ENCODE results near the gene GPSM3.

Gene GPSM3

DNA sequence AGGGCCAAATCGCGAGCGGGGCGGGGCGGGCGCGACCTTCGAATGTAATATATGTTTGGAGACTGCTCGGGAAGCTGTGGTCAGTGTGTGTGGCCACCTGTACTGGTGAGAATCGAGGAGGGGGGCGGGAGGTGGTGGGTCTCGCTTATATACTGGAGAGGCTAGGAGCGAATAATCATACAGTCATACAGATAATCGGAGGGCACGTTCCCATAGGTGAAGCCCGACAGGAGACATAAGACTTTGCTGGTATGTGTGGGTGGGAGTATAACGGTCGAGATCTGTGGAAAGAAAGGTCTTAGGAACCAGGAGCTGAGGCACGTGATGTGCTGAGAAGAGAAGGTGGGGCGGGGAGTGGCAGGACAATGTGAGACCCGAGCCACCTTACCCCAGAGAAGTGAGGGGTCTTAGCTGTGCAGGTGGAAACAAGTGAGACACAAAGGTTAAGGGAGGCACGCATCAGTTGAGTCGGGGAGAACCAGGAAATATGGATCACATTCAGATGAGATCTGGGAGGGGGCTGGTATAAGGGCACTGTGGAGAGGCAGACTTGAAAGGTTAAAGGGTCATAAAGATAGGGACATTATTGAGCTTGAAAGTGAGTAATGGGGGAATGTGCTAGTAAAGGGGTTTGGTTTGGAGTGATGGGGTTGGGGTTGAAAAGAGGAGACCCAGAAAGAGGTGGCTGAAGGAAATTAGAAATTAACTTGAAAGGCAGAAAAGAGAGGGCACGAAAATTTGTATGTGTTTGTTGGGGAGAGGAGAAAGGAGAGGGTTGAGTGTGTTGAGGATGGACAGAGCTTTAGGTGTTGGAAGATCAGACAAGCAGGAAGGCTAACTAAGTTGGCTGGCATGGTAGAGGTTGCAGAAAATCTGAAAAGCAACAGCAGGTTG is 13.6 kb downstream of the GPSM3 start:
- TF ChIP-seq, protein P1, sequence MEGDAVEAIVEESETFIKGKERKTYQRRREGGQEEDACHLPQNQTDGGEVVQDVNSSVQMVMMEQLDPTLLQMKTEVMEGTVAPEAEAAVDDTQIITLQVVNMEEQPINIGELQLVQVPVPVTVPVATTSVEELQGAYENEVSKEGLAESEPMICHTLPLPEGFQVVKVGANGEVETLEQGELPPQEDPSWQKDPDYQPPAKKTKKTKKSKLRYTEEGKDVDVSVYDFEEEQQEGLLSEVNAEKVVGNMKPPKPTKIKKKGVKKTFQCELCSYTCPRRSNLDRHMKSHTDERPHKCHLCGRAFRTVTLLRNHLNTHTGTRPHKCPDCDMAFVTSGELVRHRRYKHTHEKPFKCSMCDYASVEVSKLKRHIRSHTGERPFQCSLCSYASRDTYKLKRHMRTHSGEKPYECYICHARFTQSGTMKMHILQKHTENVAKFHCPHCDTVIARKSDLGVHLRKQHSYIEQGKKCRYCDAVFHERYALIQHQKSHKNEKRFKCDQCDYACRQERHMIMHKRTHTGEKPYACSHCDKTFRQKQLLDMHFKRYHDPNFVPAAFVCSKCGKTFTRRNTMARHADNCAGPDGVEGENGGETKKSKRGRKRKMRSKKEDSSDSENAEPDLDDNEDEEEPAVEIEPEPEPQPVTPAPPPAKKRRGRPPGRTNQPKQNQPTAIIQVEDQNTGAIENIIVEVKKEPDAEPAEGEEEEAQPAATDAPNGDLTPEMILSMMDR (IDR thresholded peaks at IDR 0.05; ENCODE audit: low read depth, low read length) = no peak
- DNase-seq (ENCODE audit: extremely low read depth, low read depth) = no peak

DNA sequence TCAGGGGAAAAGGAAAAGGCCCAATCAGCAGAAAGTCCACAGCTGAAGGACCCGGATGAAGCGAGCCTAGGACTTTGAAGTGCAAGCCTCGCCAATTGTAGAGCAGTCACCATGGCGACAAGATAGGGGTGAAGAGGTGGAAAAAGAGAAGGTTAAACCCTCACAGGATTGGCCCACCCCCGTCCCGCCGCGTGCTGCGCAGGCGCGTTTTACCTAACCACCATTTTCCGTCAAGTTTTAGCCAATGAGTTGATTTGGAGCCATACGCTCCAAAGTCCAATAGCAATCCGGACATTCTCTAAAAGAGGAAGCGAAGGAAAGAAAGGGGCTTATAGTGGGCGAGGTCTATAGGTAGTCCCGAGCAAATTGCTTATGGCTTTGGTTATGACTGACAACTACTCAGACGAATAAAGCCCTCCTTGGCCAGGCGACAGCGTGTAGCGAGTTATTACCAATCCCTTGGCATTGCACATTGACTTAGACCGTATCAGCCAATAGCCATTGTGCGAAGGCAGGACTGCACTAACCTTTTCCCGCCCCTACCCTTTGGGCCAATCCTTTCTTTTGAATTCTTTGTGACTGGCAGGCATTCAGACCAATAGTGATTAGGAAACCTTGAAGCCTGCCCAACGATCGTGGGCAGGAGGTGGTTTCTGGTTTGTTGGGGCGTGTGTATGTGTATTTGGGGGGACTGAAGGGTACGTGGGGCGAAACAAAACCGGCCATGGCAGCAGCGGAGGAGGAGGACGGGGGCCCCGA is 14.5 kb downstream of the GPSM3 start, which contains the start of gene RNF5:
Gene RNF5, plus strand, starts transcription at position 618 of the 759 bp plus-strand sequence. Its CDS starts 107 bp downstream, at position 725.
- peak; percentile 100 for DNase-seq (ENCODE audit: extremely low read depth, low read depth)
- TF ChIP-seq, protein P1 (IDR thresholded peaks at IDR 0.05; ENCODE audit: low read depth, low read length) = no peak

DNA sequence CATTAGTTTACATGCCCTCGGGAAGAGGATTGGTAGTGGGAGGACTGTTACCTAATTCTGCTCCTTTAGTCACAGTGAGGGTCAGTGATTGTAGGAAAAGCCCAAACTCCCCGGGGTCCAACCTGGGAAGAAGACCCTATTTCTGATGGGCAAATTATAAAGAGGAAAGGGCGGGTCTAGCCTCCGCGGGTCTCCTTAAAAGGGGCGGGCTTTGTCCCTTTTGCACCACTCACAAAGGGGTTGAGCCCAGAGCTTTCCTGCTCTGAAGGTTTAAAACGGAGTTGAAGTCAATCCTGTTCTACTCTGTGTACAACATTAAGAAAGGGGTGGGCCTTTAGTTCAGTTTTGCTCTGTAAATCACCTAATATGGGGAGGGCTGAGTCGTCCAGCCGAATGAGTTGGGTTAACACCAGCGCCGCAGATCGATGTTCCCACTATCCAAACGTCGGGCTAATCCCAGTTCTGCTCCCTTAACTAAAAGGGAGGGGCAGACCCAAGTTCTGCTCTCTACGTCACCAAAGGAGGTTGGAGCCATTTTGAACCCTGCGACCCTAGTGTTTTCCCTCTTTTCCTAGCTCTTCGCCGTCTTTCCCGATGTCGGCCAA is 15.2 kb downstream of the GPSM3 start:
- TF ChIP-seq, protein P1 (IDR thresholded peaks at IDR 0.05; ENCODE audit: low read depth, low read length) = no peak
- no peak for DNase-seq (ENCODE audit: extremely low read depth, low read depth)

DNA sequence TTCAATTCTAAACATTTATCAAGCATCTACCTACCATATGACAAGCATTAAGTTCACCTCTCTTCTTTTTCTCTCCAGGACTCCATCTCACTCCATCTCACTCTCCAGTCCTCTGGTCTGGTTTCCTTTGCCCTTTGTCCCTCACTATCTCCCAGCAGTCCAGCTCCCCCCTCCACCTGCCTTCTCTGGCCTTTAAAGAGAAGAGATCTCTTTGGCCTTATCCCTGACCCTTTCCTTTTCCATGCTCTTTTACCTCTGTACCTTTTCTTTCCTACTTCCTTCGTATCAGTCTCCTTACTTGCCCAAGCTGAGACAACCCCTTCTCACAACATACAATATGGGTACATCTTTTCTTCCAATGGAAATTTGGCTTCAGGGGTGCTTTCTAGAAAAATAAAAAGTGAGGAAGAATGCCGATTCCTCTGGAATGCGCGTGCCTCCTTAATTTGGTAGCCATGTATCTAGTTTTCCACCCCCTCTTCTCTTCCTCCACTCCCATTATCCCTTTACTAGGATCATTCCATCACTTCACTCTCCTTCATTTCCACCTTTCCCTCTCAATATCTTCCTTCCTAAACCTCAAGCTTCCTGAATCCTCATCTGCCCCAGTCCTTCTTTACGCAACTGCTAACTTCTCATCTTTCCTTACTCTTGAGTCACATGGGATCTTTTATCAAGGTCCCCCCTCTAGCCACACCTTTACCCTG is 15.8 kb downstream of the GPSM3 start:
- TF ChIP-seq, protein P1 (IDR thresholded peaks at IDR 0.05; ENCODE audit: low read depth, low read length) = no peak
- DNase-seq (ENCODE audit: extremely low read depth, low read depth) = no peak

DNA sequence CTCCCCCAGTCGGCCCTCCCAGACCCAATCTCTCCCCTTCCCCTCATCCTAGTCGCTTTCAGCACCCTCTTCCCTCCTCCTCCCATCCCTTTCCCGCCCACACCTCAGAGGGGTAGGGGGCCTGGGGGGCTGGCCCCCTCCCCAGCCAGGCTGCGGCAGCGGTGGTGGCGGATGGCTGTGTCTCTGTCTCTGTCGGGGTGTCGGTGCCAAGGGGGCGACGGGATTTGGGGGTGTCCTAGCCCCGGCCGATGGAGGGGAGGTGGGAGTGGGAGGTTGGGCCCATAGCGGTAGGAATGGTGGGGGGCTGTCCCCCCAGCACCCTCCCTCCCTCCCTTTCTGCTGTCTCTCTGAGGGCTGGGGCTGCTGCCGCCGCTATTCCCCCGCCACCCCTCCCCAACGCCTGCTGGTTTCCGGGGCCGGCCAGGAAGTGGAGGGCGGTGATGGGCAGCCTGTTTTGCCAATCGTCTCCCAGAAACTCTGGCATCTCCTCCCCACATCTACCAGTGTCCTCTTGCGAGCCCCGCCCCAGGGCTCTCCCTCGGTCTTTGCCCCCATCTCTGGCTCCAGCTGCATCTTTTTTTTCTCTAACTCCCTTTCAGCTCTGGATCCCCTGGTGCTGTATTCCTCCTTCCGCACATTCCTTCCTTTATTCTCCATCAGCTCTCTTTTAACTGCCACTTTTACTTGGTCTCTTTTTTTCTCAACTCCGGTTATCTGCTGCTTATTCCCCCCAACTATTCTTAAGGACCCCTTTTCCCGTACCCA is 16.6 kb downstream of the GPSM3 start, which contains the start of gene AGPAT1:
Gene AGPAT1, minus strand, starts transcription at position 374 of the 765 bp plus-strand sequence. CDS start 4,588 bp downstream, outside the sequence.
- TF ChIP-seq, protein P1 (IDR thresholded peaks at IDR 0.05; ENCODE audit: low read depth, low read length) = no peak
- DNase-seq (ENCODE audit: extremely low read depth, low read depth) = peak; percentile 97

DNA sequence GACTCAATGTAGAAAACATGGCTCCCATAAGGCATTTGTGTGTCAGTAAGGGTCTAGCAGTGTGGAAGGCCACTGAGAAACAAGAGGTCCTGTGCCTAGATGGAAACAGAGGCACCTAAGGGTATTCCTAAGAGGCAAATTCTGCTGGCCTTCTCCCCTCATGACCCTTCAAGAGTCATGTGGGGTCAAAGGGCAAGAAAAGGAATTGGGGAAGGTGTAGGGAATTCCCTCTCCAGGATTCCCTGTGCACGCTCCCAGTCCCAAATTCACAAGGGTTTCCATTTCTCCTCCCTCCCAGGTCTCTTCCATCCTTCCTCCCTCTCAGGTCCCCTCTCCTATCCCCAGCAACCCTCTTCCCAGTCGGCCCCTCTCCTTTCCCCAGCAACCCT is 17.1 kb downstream of the GPSM3 start:
- TF ChIP-seq, protein P1 (IDR thresholded peaks at IDR 0.05; ENCODE audit: low read depth, low read length) = no peak
- no peak for DNase-seq (ENCODE audit: extremely low read depth, low read depth)
